Measurements from ENCODE around the gene TTC8.
A peak's percentile ranks its signal among the peaks of the same experiment; 100 is the strongest.
"Not testable (repeated sequence)": the region's sequence is repeated elsewhere in the genome, so short reads cannot be mapped to it uniquely, and the experiment has no call there.

TTC8 gene

GRCh38 chr14:88825503-88825902 is 1.1 kb downstream of the TTC8 start:
- no peak for DNase-seq

DNA sequence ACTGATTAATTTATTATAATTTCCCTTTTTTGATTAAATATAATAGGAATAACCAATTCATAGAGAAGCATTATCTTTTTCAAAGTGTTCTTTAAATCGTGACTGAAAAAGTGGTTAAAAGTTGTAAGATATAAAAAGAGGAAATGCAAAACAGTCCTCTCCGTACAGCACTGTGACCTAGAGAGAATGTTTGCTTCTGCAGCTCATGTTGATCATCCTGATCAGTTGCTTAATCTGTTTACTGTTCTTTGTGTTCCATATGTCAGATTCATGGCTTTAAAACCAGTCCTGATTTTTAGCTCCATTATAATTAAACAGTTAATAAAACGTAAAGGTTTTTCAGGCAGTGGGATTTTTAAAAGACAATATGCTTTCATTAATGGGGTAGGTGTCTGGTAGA is 4.7 kb downstream of the TTC8 start:
- DNase-seq: no peak

- no peak for DNase-seq
Observed at GRCh38 chr14:88829685-88830302, 5.3 kb downstream of the TTC8 start.

GRCh38 chr14:88831284-88831683 is 6.8 kb downstream of the TTC8 start:
- no peak for DNase-seq

GRCh38 chr14:88834883-88835431 is 10.5 kb downstream of the TTC8 start:
- DNase-seq: no peak

- DNase-seq: no peak
Observed at GRCh38 chr14:88835661-88836060, 11.2 kb downstream of the TTC8 start.

- DNase-seq: no peak
Observed at GRCh38 chr14:88837495-88837894, 13.0 kb downstream of the TTC8 start.

DNA sequence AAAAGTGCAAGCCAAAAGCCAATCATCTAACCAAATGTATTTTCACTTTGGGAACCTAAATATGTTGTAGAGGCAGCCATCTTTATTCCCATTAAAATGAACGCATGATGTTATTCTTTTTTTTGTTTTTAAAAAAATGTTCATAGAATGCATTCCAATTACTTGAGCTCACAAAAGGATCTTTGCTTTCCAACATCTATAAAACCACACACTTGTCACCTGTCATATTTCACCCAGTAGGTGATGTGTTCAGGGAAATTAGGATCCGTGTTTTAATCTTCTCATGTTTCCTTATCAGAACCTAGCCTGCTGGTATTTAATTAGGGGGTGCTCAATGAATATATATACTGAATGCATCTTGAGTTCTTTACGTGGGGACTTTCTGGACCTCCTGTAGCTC is 13.6 kb downstream of the TTC8 start:
- no peak for DNase-seq

- no peak for DNase-seq
Observed at GRCh38 chr14:88840926-88841325, 16.5 kb downstream of the TTC8 start.

GRCh38 chr14:88841741-88842140 is 17.3 kb downstream of the TTC8 start:
- DNase-seq: no peak

DNA sequence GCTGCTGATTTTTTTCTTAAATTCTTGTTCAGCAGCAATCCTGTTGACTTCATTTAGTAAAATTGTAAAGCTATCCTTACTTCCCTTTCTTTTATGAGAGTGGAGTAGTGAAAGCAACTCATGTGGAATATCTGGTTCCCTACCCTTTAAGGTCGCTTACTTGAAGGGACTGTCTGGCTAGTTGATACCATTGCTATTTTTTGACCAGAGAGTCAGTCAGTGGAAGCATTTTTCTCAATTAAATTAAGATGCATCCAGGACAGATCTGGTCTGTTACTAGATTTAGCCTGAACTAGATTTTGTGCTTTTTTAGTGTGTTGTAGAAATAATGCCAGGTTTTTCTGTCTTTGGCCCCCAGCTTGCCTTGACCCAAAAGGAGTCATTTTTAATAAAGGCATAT is 18.0 kb downstream of the TTC8 start:
- no peak for DNase-seq

DNA sequence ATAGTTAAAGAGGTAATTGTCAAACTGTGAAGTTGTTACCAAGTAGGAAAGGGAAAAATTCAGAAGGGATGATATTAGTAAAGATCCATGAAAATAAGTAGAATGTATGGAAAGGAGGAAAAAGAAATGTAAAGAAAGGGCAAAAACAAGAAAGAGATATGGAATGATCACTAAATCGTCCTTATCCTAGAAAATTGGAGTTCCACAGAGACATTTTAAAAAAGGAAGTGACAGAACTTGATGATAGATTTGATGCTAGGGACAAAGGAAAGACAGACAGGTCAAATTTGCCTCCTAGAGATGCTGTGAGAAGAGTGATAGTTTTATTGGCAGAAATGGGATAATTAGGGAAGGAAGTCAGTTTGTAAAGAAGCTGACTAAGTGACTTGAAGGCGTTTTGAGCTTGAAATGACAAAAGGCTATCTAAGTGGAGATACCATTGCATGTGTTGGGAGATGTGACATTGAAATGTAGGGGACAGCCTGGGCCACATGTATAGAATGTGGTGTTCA is 20.6 kb downstream of the TTC8 start:
- no peak for DNase-seq

- no peak for DNase-seq
Observed at GRCh38 chr14:88848571-88848970, 24.1 kb downstream of the TTC8 start.

- no peak for DNase-seq
Observed at GRCh38 chr14:88849716-88850115, 25.3 kb downstream of the TTC8 start.

DNA sequence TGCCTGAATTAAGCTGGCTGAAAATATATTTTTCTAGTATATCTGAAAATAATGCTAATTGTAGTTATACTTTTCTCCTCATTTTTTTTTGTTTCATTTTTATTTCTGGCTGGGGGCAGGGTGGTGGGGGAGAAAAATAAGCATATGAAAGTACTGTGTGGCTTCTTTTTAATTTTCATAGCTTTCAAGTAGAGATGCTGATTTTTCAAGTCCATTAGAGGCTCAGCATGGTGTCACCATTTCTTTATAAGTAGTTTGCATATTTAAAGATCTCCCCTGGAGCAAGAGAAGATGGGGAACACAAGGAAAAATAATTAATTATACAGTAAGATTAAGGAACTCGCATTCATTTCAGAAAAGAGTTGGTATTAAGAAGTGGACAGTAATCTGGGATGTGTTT is 27.1 kb downstream of the TTC8 start:
- no peak for DNase-seq

DNA sequence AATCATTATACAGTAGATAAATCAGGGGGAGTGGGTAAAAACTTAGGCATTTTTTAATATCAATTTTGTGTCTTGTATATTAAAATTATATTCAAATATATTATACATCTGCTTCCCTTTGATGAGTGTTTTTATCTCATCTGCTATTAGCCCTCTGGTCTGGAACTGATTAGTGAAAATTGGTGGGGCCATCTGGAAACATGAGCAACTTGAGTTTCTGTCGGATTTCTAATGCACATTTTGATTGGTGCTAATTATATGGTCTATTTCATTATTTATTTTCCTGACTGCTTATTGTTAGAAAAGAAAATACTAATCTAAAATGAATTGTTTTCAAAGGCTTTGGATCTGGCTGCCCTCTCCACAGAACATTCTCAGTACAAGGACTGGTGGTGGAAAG is 28.2 kb downstream of the TTC8 start:
- DNase-seq: no peak

- no peak for DNase-seq
Observed at GRCh38 chr14:88853129-88853528, 28.7 kb downstream of the TTC8 start.

DNA sequence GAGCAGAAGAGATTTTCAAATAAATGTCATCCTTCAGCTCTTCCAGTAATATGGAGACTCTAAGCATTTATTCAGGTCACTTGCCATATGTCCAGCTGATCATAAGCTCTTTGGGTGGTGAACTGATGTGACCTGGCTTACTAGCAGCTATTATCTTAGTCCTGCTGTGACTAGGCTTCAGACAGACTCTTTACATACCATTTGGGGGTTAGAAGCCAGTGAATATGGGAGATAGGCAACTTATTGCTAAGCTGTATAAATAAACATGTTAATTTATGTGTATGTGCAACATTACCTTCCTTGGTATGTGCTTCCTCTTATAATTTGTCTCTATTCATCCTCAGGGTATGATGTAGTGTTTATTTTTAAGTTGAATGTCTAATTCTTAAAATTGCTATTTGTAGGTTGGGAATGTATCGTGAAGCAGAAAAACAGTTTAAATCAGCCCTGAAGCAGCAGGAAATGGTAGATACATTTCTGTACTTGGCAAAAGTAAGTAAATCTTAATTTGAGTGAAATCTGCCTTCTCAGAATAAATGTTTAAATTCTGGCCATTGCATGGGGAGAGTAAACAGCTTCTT is 32.4 kb downstream of the TTC8 start:
- DNase-seq: no peak

GRCh38 chr14:88857861-88858260 is 33.4 kb downstream of the TTC8 start:
- not testable (repeated sequence) for DNase-seq

DNA sequence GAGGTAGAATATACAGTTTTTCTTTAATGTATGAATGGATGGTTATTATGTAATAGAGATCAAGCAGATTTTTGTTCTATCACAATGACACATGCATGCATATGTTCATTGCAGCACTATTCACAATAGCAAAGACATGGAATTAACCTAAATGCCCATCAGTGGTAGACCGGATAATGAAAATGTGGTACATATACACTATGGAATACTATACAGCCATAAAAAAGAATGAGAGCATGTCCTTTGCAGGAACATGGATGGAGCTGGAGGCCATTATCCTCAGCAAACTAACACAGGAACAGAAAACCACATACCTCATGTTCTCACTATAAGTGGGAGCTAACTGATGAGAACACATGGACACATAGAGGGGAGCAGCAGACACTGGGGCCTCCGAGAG is 34.7 kb downstream of the TTC8 start:
- not testable (repeated sequence) for DNase-seq

GRCh38 chr14:88863167-88863566 is 38.7 kb downstream of the TTC8 start:
- no peak for DNase-seq

DNA sequence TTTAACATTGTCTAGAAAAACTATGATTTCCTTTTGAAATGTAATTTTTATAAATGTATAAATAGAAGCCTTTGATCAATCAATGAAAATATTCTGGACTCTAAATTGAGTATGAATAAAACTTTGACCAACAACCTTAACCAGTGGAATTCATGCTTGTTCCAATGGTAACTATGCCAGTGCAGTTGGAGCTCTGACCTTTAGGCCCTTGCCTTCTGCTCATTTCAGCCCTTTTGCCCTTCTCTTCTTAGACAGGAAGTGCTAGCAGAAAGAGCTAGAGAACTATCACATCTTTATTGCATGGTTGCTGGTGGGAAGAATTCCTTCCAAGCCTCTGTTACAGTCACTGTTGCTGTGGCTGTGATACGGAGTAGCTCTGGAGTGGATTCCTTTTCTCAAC is 39.7 kb downstream of the TTC8 start:
- no peak for DNase-seq

DNA sequence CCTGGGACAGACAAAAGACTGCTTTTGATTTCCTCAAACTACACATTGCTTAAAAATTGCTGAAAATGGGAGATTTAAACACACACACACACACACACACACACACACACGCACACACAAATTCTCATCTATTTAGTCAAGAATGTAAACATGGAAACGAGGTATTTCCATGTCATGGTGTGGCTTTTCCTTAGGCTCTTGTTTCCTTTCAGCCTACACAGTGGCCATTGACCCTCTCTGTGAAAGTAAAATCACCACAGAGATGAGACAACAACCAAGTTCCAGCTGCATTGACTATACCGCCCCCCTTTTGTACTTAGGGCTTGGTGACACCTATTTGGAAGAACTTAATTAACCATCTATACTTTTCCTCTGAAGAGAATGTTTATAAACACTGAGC is 41.9 kb downstream of the TTC8 start:
- no peak for DNase-seq

GRCh38 chr14:88868558-88869159 is 44.2 kb downstream of the TTC8 start:
- DNase-seq: peak in 1 of 5 experiments; percentile 9

All from T-helper 2 cell (primary cell).